Measurements from ENCODE around the gene MAGI2. TPM values are rescaled to one million over a fixed set of nuclear protein-coding genes. Genes with fewer than 3 reads are reported as not detected.

MAGI2 gene
- total RNA-seq, 1 donor from 2014 or later: 11.4 TPM

GRCh38 chr7:78279032-78279431 is 1174.4 kb downstream of the MAGI2 start:
- no peaks in the 10 kb centered on the region for H3K9me3 Mint-ChIP-seq (ENCODE audit: low read depth)
- H3K36me3 Mint-ChIP-seq (ENCODE audit: insufficient read depth): no peaks in the 10 kb centered on the region
- no peak overlapping the region for H3K4me3 Mint-ChIP-seq (ENCODE audit: low read depth)
- no peak for TF ChIP-seq CTCF (IDR thresholded peaks at IDR 0.05; ENCODE audit: unreplicated experiment)
- no peak for DNase-seq (ENCODE audit: low spot score, unreplicated experiment)
- H3K4me1 Mint-ChIP-seq (ENCODE audit: low read depth): no peaks in the 10 kb centered on the region
- peak overlapping the region; percentile 3 for H3K27ac Mint-ChIP-seq
- H3K27me3 Mint-ChIP-seq: no peaks in the 10 kb centered on the region

- no peak for DNase-seq (ENCODE audit: low spot score, unreplicated experiment)
- no peak overlapping the region for H3K27ac Mint-ChIP-seq
Measured at GRCh38 chr7:78267141-78267540, 1186.3 kb downstream of the MAGI2 start.

GRCh38 chr7:78265486-78265885 is 1188.0 kb downstream of the MAGI2 start:
- Mint-ChIP-seq H3K4me3 (ENCODE audit: low read depth) (no peak overlapping the region), H3K27me3 (no peaks in the 10 kb centered on the region), H3K36me3 (ENCODE audit: insufficient read depth) (peaks cover 3% of the 10 kb centered on the region), H3K4me1 (ENCODE audit: low read depth) (peaks cover 3% of the 10 kb centered on the region), H3K27ac (no peak overlapping the region), H3K9me3 (ENCODE audit: low read depth) (peaks cover 10% of the 10 kb centered on the region)
- DNase-seq (ENCODE audit: low spot score, unreplicated experiment): no peak
- TF ChIP-seq CTCF (IDR thresholded peaks at IDR 0.05; ENCODE audit: unreplicated experiment): no peak

More at GRCh38 chr7:78267141-78267540, 1186.3 kb downstream of the MAGI2 start:
- H3K36me3 Mint-ChIP-seq (ENCODE audit: insufficient read depth): peaks cover 3% of the 10 kb centered on the region
- peaks cover 3% of the 10 kb centered on the region for H3K4me1 Mint-ChIP-seq (ENCODE audit: low read depth)
- peaks cover 26% of the 10 kb centered on the region for H3K9me3 Mint-ChIP-seq (ENCODE audit: low read depth)
- no peak overlapping the region for H3K4me3 Mint-ChIP-seq (ENCODE audit: low read depth)
- H3K27me3 Mint-ChIP-seq: no peaks in the 10 kb centered on the region
- no peak for TF ChIP-seq CTCF (IDR thresholded peaks at IDR 0.05; ENCODE audit: unreplicated experiment)

- H3K4me1 Mint-ChIP-seq (ENCODE audit: low read depth): peaks cover 3% of the 10 kb centered on the region
- no peak for TF ChIP-seq CTCF (IDR thresholded peaks at IDR 0.05; ENCODE audit: unreplicated experiment)
- H3K27me3 Mint-ChIP-seq: no peaks in the 10 kb centered on the region
- peaks cover under 1% of the 10 kb centered on the region for H3K36me3 Mint-ChIP-seq (ENCODE audit: insufficient read depth)
- peaks cover 6% of the 10 kb centered on the region for H3K9me3 Mint-ChIP-seq (ENCODE audit: low read depth)
- DNase-seq (ENCODE audit: low spot score, unreplicated experiment): no peak
- no peak overlapping the region for H3K4me3 Mint-ChIP-seq (ENCODE audit: low read depth)
- H3K27ac Mint-ChIP-seq: no peak overlapping the region
Measured at GRCh38 chr7:78265071-78265470, 1188.4 kb downstream of the MAGI2 start.

- Mint-ChIP-seq H3K9me3 (ENCODE audit: low read depth) (peaks cover 4% of the 10 kb centered on the region), H3K36me3 (ENCODE audit: insufficient read depth) (no peaks in the 10 kb centered on the region), H3K27me3 (no peaks in the 10 kb centered on the region), H3K4me3 (ENCODE audit: low read depth) (no peak overlapping the region), H3K27ac (no peak overlapping the region), H3K4me1 (ENCODE audit: low read depth) (peaks cover 3% of the 10 kb centered on the region)
- TF ChIP-seq CTCF (IDR thresholded peaks at IDR 0.05; ENCODE audit: unreplicated experiment): no peak
- no peak for DNase-seq (ENCODE audit: low spot score, unreplicated experiment)
Measured at GRCh38 chr7:78264105-78264504, 1189.4 kb downstream of the MAGI2 start.
